Activated CD8-positive, alpha-beta memory T cell treated with anti-CD3 and anti-CD28 coated beads for 4 hours (primary cell): ENCODE results near the gene RPRD1B.

Source experiments
- DNase-seq, 2 donors: peaks; one replicate each; pipeline ENCODE4 v3.0.0-alpha.2; 2020; ENCODE audit warnings: low read depth in 2 of 2

The RPRD1B gene

DNA sequence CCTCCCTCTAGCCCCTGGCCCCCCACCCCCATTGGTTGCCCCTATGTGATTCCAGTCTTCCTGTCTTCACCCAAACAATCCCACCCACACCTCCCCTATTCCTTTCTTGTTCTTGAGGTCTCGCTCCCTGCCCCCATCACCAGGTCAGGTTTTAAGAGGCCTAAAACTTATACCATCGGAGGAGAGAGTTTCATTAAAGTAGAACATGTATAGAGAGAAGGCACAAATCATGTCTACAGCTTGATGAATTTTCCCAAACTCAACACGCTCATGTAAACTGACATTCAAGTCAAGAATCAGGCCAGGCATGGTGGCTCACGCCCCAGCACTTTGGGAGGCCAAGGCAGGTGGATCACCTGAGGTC is 87.1 kb downstream of the RPRD1B start:
- no peak for DNase-seq

DNA sequence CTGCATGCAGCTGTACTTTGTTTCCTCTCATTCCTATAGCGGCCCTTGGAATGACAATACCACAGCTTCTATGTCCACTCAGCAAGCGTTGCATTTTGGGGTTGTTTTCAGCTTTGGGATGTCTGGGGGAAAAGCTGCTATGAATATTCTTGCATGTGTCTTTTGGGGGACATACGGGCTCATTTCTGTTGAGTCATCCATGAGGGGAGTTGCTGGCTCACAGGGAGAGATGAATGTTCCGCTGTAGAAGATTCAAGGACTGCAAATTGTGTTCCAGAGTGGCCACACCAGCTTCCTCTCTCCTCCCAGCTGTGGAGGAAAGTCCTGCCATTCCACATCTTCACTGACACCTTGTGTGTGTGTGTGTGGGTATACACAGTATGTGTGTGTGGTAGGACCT is 88.2 kb downstream of the RPRD1B start:
- DNase-seq, result no peak

DNA sequence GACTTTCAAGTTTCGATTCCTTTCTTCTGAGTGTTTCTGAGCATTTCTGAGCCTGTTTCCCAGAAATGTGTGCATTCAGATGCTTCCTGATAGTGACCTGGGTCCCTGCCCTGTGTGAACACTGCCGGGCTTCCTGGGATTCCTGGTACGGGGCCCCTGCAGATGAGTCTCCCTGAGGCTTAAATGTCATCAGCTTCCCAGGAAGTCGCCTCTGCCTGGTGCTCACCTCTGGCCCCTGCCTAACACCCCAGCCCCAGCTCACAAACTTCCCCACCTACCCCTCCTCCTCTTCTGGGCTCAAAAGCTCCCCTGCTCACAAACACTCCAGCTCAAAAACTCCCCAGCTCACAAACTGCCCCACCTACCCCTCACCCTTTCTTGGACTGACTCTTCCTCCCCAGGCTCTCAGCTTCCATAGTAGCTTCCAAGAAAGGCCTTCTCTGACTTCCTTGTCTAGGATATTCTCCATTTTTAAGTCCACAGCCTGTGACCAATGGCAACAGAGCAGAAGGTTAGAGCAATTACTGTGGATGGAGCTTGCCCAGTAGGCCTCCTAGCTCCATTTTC is 89.6 kb downstream of the RPRD1B start:
- DNase-seq, result no peak

DNA sequence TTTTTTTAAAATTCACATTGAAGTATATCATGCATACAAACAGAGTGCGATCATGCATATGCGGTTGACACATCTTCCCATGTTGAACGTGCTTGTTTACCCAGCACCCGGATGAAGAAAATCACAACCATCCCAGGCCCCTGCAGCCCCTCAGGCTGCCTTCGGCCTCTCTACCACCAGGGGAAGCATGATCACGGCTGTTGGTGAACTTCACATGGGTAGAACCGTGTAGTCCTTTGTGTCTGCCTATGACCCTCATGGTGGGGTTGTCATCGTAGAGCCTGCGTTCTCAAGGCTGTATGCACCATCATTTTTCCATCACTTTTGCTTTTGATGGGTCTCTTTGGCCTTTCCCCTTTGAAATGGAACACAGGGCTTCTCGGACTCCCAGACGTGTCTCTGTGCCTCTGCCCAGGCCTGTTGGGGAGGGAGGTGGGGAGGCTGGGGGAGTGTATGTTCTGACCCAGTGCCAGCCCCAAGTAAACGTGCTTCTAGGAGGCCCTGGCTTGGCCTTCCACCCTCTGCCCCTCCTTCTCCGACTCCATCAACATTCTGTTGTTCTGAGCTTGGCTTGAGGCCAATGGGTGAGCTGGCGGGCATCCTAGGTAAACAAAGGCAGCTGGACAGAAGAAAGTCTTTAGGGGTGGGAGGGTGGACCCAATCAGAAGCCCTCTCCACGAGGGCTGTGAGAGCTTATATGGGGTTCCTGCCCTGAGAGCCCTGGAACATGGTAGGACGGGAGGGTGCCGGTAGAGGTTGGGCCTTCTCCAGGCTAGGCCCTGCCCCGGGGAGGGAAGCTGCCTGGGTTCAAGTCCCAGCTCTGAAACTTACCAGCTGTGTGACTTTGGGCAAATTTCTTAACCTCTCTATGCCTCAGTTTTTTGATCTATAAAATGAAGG is 91.9 kb downstream of the RPRD1B start:
- DNase-seq, result no peak

DNA sequence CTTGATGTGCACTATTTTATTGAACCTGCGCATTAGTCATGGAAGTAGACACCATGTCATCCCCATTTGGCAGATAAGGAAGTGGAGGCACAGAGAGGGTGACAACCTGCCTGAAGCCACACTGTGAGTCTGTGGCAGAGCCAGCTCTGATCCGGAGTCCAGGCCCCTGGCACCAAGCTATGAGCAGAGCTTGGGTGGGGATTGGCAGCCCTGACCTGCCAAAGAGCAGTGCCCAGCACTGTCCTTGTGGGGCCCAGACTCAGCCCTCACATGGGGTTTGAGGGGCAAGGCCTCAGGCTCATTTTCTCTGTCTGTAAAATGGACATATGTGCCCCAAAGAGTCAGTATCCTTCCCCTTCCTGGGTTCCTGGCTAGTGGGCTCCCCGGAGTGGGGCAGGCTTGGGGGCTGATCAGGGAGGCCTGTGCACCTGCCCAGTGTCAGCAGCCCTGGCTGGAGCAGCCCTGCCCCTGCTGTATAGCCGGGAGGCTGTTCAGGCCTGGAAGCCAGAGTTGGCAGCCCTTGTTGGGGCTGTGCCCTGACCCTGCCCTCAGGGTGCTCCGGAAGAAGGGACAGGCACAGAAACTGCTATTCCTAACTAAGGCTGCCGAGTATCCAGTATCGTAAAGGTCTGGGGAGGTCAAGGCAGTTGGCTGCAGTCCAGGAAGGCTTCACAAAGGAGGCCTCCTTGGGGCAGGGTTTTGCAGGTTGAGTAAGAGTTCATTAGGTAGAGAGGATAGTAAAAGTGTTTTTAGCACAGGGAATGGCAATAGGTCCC is 92.8 kb downstream of the RPRD1B start:
- DNase-seq, result no peak

DNA sequence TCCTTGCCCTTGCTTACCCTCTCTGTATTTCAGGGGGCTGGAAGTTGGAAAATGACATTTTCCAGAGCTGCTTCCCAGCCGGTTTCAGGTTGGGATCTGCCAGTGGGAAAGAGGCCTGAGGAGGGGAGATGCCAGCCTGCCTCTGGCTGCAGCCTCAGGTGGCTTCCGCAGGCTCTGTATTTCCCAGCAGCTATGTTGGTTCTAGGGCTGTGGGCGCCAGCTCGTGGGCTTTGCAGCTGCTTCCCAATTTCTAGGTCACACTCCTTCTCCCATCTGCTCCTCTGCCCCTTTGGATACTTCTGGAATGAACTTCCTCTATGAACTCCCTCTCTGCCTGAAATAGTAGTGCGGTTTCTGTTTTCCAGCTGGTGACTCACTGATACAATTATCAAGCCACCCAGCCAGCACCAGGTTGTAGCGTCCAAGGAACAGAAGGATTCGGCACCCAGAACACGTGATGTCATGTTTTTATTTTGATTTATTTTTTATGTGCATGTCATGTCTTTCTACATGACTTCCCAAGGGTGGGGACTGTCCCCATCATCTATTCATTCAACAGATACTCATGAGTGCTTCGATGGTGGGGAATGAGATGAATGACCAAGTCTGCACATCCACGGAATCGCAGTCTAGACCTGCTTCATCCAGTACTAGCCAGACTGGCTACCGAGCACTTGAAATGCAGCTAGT is 93.5 kb downstream of the RPRD1B start:
- DNase-seq, result no peak

DNA sequence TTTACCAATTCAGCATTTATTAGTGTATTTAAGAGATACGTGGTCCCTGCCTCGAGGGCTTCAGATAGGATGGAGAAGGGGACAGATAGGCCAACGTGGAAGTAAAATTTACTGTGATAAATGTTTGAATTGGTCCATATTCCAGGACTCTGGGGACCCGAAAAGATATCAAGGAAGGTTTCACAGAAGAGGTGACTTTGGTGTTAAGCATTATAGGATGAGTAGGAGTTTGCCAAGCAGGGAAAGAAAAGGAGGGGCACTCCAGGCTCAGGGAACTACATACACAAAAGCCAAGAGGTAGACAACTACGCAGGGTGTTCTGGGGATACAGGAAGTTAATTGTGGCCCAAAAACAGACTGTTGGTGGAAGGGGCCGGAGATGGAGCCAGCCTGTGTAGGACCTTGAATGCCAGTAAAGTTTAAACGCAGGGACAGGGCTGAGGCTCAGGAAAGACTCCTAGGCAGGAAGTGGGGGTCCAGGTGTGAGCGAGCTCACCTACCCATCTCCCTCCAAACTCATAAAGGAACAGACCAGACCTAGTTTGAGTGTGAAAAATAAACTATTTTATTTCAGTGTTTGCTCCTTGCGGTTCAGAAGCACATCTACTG is 94.5 kb downstream of the RPRD1B start:
- DNase-seq, result no peak

DNA sequence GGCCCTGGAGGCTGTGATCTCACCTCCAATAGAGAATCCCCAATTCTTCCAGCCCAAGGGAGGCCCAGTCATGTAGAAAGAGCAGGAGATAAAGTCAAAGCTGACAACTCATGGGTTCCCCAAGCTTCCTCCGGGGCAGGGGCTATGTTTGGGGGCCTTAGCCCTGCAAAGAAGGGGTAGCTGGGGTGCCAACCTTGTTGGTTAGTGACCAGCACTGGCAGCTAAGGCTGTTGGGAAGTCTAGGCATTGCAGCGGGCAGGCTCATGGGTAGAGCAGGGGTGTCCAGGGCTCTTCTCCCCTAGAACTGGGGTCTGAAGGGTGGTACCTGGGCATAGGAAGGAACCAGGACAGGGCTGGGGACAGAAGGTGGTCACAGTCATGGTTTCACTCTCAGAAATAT is 95.1 kb downstream of the RPRD1B start:
- no peak for DNase-seq

DNA sequence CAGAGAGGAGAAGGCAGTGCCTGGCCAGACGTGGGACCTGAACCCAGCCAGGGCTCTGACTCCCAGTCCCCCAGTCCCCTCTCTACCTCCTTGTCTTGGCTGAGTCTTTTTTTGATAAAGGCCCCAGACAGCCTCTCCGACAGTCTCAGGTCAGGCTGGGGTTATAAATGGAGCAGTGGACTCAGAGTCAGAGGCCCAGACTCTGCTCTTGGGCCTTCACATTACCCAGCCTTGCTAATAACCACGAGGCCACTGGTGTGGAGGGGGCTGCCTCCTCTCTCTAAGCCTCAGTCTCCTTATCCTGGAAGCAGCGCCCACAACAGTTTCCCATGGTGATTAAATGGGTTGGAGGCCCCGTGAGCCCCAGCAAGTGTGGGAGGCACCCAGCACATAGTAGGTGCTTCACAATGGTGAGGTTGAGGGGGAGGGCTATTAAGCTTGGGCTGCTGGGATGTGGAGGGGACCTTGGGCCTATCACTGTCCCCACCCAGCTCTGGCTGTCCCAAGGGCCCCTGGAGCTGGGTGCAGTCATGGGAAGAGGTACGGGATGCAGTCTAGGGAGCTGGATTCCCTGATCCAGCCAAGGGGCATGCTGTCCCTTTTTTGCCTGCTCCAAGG is 95.8 kb downstream of the RPRD1B start:
- DNase-seq, result no peak

DNA sequence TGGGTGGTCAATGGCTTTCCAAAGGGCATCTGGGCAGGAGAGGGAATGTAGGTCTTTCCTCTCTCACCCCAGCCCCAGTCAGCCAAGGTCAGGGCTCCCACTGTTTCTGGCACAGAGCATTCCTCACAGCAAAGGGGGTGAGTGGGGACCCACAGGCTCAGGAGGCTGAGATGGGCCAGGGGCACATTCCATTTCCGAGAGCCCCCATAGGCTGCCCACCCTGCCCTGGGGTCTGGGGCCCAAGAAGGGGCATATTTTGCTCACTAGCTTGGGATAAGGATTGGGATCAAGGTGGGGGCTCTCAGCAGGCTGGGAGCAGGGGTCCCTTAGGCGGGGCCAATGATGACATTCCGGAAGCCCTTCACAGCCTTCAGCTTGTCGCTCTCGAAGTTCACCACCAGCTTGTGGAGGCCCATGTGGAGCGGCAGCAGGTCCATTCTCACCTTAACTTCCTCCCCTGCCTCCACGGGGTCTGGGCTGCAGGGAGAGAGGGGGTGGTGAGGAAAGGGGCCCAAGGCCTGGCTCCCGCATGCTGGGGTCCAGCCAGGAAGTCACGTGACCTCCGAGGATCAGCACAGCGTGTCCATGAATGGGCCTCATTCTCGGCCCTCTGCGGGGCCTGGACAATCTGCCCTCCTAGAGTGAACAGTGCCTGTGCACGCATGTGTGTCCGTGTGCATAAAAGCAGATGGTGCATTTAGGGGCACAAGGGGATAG is 96.5 kb downstream of the RPRD1B start:
- no peak for DNase-seq

DNA sequence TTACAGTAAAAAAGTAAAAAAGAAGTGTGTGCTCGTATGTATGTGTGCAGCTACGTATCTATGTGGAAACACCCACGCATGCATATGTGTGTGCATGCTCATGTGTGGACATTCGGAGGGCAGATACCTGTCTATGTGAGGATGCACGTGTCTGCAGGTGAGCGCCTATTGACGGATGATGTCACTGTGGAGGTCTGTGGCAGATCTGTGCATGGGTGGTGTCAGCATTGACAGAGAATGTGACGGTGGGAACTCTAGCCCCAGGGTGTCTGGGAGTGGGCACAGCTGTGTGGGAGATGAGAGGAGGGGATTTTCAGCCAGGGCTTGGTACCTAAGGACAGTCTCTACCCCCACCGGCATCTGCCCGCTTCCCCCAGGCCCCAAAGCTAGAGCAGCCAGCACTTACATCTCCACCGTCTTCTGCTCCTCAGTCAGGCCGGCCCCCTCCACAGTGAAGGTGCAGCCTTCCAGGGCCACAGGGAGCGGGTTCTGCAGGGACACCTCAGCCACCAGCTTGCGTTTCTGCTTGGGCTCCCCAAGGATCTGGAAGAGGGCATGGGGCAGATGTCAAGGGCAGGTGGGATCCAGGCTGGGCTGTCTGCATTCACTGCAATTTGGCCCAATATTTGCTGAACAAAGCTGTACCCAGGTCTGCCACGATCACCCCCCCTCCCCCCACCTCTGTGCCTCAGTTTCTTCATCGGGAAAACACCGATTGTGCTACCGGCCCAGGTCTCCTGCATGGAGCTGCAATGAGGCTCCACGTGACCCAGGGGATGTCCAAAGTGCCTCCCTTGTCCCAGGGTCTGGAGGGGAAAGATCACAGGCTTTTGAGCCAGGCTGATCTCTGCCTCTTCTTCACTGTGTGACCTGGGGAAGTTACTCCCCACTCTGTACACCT is 97.4 kb downstream of the RPRD1B start:
- no peak for DNase-seq

DNA sequence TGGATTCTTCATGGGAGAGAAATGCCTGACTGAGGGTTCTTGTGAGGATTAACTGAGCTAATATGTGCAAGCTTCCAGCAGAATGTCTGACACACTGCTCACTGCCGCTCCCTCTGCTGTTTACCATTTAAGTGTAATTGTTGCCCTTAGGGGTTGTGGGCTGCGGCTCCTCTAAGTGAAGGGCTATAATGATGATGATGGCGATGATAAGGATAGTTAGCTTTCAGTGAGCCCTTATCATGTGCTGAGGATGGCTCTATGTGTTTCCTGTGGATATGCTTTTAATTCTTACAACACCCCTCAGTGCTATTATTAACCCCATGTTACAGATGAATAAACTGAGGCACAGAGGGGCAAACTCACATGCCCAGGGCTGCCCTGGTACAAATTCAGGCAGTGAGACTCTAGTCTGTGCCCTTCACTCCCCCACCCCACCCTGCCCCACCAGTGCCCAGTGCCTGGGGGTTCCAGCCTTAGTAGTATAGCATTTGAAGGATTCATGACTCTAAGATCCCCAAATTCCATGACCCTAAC is 98.1 kb downstream of the RPRD1B start:
- DNase-seq, result no peak

DNA sequence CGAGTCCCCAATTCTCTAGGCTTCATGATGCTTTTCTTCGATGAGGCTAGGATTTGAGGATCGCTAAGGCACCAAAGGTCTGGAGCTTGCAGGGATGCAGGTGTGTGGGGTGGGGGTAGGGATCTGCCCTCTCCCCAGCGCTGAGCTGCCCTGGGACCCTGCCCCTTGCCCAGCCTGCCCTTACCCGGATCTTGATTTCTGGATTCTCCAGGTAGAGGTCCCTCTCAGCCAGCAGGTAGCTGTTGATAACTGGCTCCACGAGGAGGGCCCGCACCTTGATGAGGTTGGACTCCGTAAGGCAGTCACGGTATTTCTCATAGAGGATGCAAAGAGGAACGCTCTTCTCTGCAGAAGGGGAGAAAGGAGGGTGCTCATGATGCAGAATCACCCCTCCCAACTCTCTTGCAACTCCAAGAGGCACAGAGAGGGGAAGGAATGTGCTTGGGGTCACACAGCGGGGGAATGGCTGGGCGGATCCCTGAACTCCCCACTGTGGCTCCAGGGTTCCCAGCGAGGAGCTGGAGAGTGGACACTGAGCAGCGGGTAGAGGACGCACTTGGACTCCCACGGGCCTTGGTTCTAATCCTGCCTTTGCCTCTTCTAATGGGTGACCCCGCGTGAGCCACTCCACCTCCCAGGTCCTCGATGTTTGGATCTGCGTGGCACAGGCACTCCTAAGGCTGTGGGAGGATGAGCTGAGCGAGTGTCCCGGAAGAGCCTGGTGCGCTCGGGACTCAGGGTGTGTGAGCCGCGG is 98.8 kb downstream of the RPRD1B start:
- no peak for DNase-seq

DNA sequence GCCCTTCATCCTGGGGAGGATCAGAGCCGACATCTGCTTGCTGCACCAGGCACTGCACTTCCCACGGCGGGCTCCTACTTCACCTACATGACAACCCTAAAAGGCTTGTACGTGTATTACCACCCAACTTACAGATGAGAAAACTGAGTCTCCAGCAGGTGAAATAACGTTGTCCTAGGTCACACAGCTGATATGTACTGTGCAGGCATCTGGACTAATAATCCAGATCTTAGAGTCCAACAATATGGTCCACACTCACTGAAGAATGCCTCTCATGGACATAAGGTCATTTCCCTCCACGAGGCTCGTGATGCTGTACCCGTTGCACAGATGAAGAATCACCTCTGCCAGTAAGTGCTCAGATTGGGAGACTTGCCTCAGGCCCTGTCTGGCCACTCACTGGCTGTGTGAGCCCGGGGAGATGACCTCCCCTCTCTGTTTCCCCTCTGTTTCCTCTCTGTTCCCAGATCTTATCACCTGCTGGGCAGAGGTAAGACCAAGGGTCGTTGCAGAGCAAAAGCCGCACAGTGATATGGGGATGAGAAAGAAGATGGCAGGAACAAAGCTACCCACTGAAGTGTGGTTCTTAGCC is 99.5 kb downstream of the RPRD1B start:
- no peak for DNase-seq

DNA sequence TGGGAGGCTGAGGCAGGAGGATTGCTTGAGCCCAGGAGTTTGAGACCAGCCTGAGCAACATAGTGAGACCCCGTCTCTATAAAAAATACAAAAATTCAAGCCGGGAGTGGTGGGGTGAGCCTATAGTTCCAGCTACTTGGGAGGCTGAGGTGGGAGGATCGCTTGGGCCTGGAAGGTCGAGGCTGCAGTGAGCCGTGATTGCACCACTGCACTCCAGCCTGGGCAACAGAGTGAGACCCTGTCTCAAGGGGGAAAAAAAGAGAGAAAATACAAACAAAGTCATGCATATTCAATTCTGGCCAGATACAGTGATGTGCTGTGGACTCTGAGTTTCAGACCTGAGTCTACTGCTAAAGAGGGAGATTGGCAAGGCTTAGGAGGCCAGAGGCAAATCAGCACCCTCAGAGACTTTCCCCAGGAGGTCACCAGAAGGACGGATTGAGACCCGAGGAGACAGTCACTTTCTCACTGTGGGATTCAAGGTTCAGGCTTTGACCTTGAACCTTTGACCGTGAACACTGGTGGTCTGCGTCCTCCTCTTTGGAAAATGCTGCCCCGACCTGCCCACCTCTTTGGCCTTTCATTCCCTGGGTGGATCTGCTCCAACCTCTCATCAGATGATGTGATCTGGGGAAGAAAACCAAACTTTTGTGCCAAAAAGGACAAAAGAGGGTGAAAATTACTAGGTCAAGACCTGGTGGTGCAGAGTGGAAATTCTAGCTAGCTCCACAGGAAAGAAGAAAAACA is 100.3 kb downstream of the RPRD1B start:
- no peak for DNase-seq

DNA sequence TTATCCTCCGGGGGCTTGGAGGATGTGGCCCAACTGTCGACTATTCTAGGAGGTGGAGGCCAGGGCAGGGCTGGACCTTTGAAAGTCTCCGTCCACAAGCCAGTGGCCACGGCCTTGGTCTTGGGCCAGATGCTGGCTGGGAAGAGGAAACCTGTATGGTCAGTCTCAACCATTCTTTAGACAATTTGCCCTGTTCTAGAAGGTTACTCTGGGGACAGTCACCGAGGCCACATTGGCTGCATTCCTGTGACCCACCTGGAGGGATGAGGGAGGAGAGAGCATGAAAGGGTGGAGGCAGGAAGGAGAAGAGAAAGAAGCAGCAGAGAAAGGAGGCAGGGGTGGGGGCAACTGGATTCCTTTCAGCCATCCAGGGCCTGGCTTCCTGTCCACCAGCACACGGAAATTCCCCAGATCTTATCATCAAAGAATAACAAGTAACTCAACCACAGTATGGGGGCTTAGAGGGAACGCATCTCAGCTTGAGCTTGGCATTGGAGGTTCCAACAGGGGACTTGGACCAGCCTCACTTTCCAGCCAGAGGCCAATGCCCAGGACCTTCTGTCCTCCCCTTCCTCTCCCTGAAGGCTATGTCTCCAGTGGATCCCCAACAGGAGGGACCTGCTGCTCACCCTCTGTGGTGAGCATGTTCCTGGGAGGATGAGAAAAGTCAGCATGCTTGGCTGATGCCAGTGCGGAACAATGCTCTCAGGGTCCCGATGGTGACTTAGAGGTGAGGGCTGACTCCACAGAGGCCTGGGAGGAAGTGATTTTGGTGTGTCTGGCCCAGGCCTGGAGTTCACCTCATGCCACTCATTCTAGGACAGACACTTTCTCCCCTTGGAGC is 101.1 kb downstream of the RPRD1B start:
- no peak for DNase-seq

DNA sequence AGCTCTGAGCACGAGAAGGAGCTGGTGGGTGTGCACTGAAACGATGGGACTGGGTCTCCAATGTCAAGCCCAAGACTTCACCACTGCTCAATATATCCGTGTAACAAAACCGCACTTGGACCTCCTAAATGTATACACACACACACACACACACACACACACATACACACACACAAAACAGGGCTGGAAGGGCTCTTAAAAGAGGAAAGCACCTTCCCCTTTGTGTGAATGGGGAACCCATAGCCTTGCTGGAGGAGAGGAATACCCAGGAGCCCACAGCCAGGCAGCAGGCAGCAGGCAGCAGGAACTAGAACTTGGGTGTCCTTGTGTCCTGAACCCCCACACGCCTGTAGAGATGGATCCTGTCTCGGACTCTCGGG is 101.7 kb downstream of the RPRD1B start:
- DNase-seq, result no peak
